Nephron (organoid): ENCODE results near the gene WFDC12.

Source experiments
- H3K27ac Mint-ChIP-seq, 3 experiments: 2 replicates each; pipeline ENCODE4 v1.8.0; 2020; ENCODE audit warnings: mixed read lengths in 3 of 3, mild to moderate bottlenecking in 2 of 3, moderate library complexity in 1 of 3
- H3K27me3 Mint-ChIP-seq: 2 replicates; pipeline ENCODE4 v1.8.0; 2021; ENCODE audit warnings: low read depth, mild to moderate bottlenecking, moderate library complexity, mixed read lengths
- H3K36me3 Mint-ChIP-seq: 2 replicates; pipeline ENCODE4 v1.8.0; 2020; ENCODE audit warnings: low read depth, mixed read lengths
- H3K4me1 Mint-ChIP-seq: 2 replicates; pipeline ENCODE4 v1.8.0; 2020; ENCODE audit warnings: mixed read lengths
- H3K4me3 Mint-ChIP-seq, 3 experiments: 2 replicates each; pipeline ENCODE4 v1.8.0; 2020; ENCODE audit warnings: mild to moderate bottlenecking in 3 of 3, mixed read lengths in 3 of 3, moderate library complexity in 2 of 3
- H3K9me3 Mint-ChIP-seq: 2 replicates; pipeline ENCODE4 v1.8.0; 2020; ENCODE audit warnings: mixed read lengths
- TF ChIP-seq, protein P1 (sequence below), 3 experiments: fragments of 200-600 bp; sonication (generic); IDR thresholded peaks; one replicate each; pipeline ENCODE4 v1.5.0; 2021; ENCODE audit warnings: antibody characterized with exemption in 3 of 3; ENCODE audit not compliant: unreplicated experiment in 3 of 3

The WFDC12 gene

DNA sequence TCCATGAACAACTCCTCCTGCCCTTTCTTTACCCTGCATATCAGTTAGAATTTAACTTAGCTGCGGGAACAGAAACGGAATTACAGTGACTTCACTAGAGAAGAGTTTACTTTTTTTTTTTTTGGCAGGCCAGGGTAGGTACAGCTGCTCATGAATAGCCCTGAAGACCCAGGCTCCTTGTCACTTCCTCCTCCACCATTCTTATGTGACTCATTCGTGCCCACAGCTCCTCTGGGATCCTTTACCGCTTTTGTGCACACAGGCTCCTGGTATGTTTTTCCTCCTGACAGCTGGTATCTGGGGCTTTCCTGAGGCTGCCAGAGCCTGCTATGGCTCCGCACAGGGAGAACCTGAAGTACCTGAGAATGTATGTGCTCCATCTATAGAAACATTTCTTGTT is 19.5 kb downstream of the WFDC12 start:
- H3K27ac Mint-ChIP-seq = no peak overlapping the region
- H3K27me3 Mint-ChIP-seq = peaks cover 62% of the 10 kb centered on the region
- no peaks in the 10 kb centered on the region for H3K4me1 Mint-ChIP-seq
- H3K4me3 Mint-ChIP-seq = no peak overlapping the region
- TF ChIP-seq, protein P1, sequence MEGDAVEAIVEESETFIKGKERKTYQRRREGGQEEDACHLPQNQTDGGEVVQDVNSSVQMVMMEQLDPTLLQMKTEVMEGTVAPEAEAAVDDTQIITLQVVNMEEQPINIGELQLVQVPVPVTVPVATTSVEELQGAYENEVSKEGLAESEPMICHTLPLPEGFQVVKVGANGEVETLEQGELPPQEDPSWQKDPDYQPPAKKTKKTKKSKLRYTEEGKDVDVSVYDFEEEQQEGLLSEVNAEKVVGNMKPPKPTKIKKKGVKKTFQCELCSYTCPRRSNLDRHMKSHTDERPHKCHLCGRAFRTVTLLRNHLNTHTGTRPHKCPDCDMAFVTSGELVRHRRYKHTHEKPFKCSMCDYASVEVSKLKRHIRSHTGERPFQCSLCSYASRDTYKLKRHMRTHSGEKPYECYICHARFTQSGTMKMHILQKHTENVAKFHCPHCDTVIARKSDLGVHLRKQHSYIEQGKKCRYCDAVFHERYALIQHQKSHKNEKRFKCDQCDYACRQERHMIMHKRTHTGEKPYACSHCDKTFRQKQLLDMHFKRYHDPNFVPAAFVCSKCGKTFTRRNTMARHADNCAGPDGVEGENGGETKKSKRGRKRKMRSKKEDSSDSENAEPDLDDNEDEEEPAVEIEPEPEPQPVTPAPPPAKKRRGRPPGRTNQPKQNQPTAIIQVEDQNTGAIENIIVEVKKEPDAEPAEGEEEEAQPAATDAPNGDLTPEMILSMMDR (IDR thresholded peaks at IDR 0.05; ENCODE audit: unreplicated experiment in 3 of 3) = no peak
- no peaks in the 10 kb centered on the region for H3K36me3 Mint-ChIP-seq
- H3K9me3 Mint-ChIP-seq = no peaks in the 10 kb centered on the region

DNA sequence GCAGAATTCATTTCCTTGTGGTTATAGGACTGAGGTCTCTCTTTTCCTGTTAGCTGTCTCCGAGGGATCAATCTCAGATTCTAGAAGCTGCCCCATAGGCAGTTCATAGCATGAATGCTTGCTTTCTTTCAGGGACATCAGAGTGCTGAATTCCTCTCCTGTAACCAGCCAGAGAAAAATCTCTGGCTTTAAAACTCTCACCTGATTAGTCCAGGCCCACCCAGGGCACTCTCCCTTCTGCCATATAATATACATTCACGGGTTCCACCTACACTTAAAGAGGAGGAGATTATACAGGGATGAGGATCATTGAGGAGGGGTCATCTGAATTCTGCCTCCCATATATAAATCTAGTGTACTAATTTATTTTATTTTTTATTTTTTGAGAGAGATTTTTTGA is 21.2 kb downstream of the WFDC12 start:
- peaks cover 72% of the 10 kb centered on the region for H3K27me3 Mint-ChIP-seq
- no peak overlapping the region for H3K4me3 Mint-ChIP-seq
- H3K4me1 Mint-ChIP-seq = no peaks in the 10 kb centered on the region
- TF ChIP-seq, protein P1 (IDR thresholded peaks at IDR 0.05; ENCODE audit: unreplicated experiment in 3 of 3) = no peak
- H3K36me3 Mint-ChIP-seq = no peaks in the 10 kb centered on the region
- no peak overlapping the region for H3K27ac Mint-ChIP-seq
- H3K9me3 Mint-ChIP-seq = no peaks in the 10 kb centered on the region

DNA sequence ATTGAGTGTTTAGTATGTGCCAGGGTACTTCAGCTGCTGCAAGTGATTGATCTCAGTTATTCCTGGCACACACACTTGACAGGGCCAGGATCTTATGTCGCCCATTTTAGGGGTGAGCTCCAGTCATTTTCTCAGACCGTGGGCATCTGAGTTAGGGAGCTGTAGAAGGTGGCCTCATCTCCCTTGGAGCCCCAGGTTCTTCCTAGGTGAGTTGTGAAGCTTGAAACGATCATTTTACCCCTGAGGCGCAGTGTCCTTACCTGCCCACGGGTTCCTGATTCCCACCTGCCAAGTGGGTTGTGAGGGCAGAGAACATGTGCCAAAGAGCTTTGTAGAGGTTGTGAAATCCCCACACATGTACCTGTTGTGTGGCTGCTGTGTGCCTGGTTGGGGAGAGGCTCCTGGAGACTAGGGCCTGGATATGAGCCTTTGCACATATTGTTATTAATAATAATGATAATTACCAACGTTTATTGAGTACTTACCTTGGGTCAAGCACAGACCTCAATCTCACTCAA is 22.9 kb downstream of the WFDC12 start:
- Mint-ChIP-seq H3K27me3 (peaks cover 76% of the 10 kb centered on the region), H3K9me3 (no peaks in the 10 kb centered on the region), H3K4me1 (no peaks in the 10 kb centered on the region), H3K36me3 (no peaks in the 10 kb centered on the region), H3K4me3 (no peak overlapping the region), H3K27ac (no peak overlapping the region)
- TF ChIP-seq, protein P1 (IDR thresholded peaks at IDR 0.05; ENCODE audit: unreplicated experiment in 3 of 3) = no peak

DNA sequence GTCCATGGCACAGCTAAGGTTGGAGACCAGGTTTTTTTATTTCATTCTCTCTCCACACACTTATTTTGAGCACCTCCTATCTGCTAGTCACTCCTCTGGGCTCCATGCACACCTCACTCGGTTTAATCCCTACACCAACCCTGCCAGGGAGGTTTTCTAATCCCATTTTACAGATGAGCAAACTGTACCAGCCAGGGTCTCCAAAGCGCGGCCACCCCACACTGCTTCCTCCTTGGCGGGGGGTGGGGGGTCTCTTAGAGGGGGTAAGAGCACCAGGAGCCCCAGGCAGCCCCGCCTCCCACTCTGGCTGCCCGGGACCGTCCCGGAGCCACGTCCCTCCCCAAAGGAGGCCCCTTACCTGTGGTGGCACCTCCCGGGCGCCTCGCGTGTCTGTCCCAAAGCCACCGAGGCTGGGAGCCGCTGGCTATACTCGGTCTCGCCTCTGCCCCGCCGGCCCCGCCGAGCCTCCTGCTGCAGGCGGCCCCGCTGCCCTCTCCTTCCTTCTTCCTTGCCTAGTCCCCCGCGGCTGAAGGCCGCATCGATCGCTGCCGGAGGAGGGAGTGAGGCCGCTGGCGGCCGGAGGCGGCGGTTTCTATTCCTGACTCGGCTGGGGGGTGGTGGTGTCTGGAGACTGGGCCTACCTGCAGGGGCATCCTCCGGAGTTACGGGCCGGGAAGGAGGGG is 23.6 kb downstream of the WFDC12 start, which contains the start of gene KCNS1:
KCNS1 (minus strand) TSS at position 565 of the 683 bp plus-strand sequence. CDS start 1,891 bp downstream, outside the sequence.
- Mint-ChIP-seq H3K27me3 (peaks cover 80% of the 10 kb centered on the region), H3K4me3 (peak within 1 kb of the TSS in 2 of 3 experiments; percentile 47 to 60), H3K36me3 (no peaks in the 10 kb centered on the region), H3K9me3 (no peaks in the 10 kb centered on the region), H3K4me1 (no peaks in the 10 kb centered on the region), H3K27ac (no peak within 1 kb of the TSS)
- TF ChIP-seq, protein P1 (IDR thresholded peaks at IDR 0.05; ENCODE audit: unreplicated experiment in 3 of 3) = no peak

DNA sequence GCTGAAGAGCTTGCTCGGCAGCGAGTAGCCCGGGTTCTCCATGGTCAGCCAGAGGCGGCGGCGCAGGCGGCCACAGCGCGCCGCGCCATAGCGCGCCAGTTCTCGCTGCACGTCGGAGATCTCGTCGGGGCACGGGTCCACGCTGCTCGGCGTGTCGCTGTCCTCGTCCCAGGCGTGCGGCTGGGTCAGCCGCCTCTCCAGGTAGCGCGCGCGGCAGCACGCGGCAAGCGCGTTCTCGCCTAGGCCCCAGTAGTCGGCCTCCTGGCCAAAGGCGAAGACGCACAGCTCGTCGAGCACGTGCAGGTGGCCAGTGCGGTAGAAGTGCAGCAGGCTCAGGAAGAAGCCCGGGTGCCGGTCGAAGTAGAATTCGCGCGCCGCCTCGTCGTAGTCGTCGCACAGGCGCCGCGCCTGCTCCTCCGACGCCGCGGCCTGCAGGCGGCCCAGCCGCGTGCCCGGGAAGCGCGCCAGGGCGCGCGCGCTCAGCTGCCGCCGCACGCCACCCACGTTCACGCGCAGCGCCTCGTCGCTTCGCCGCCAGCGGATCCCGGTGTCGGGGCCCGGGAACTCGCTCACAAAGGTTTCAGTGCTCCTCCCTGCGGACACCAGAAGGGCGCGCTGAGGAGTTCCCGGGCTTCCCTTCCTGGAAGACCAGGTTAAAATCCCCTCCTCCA is 26.0 kb downstream of the WFDC12 start:
- Mint-ChIP-seq H3K4me1 (no peaks in the 10 kb centered on the region), H3K27me3 (peaks cover 71% of the 10 kb centered on the region), H3K27ac (no peak overlapping the region), H3K36me3 (no peaks in the 10 kb centered on the region), H3K9me3 (no peaks in the 10 kb centered on the region), H3K4me3 (no peak overlapping the region)
- TF ChIP-seq, protein P1 (IDR thresholded peaks at IDR 0.05; ENCODE audit: unreplicated experiment in 3 of 3) = peak in 1 of 3 experiments; percentile 9
